ACHN (cell line): ENCODE data around the gene CBX2.

ENCODE experiments used
- DNase-seq: peaks from one replicate; pipeline ENCODE4 v3.0.0-alpha.2; 2015
- in situ Hi-C: cut with HindIII; loops from 2 replicates; pipeline ENCODE4 v1.10.0; 2017; ENCODE audit warnings: low sequenced_read_pairs, low pct_ligation_motif_present, low pct_unique_long_range_greater_than_20kb

CBX2 gene

GRCh38 chr17:79777894-79778503, at the start of gene CBX2:
TSS of gene CBX2 (plus strand) at chr17:79778148. CDS start at chr17:79778236, 88 bp downstream.
- in situ Hi-C loops = no loop called here
- DNase-seq = peak; percentile 76

- DNase-seq = peak; percentile 77
- in situ Hi-C loops = no loop called here
Measured at GRCh38 chr17:79728169-79728907, 49.6 kb upstream of the CBX2 start.

GRCh38 chr17:79728908-79729471, 49.0 kb upstream of the CBX2 start:
- DNase-seq = no peak
- in situ Hi-C loops = no loop called here

GRCh38 chr17:79729761-79730160, 48.2 kb upstream of the CBX2 start:
- in situ Hi-C loops = no loop called here
- no peak for DNase-seq

- DNase-seq = no peak
- in situ Hi-C loops = no loop called here
Measured at GRCh38 chr17:79730437-79730768, 47.5 kb upstream of the CBX2 start.

GRCh38 chr17:79730769-79731483, 47.0 kb upstream of the CBX2 start, which contains the start of gene ENPP7:
TSS of gene ENPP7 (plus strand) at chr17:79730943. CDS start at chr17:79731140, 197 bp downstream.
- DNase-seq = no peak
- in situ Hi-C loops = no loop called here

GRCh38 chr17:79732254-79732653, 45.7 kb upstream of the CBX2 start:
- in situ Hi-C loops = no loop called here
- DNase-seq = no peak

GRCh38 chr17:79732804-79733691, 44.9 kb upstream of the CBX2 start:
- in situ Hi-C loops = no loop called here
- no peak for DNase-seq

GRCh38 chr17:79733692-79734070, 44.3 kb upstream of the CBX2 start:
- DNase-seq = no peak
- in situ Hi-C loops = no loop called here

GRCh38 chr17:79735096-79735495, 42.9 kb upstream of the CBX2 start:
- in situ Hi-C loops = no loop called here
- no peak for DNase-seq

- in situ Hi-C loops = no loop called here
- no peak for DNase-seq
Measured at GRCh38 chr17:79737046-79737921, 40.7 kb upstream of the CBX2 start.

GRCh38 chr17:79737922-79738578, 39.9 kb upstream of the CBX2 start:
- in situ Hi-C loops = no loop called here
- DNase-seq = no peak

- in situ Hi-C loops = no loop called here
- no peak for DNase-seq
Measured at GRCh38 chr17:79738643-79739042, 39.3 kb upstream of the CBX2 start.

- in situ Hi-C loops = no loop called here
- DNase-seq = peak; percentile 79
Measured at GRCh38 chr17:79739148-79740062, 38.5 kb upstream of the CBX2 start.

- DNase-seq = no peak
- in situ Hi-C loops = no loop called here
Measured at GRCh38 chr17:79740413-79740812, 37.5 kb upstream of the CBX2 start.

GRCh38 chr17:79741401-79741750, 36.6 kb upstream of the CBX2 start:
- in situ Hi-C loops = no loop called here
- no peak for DNase-seq
